ENCODE results near the gene RASSF1.

The RASSF1 gene, protein sequence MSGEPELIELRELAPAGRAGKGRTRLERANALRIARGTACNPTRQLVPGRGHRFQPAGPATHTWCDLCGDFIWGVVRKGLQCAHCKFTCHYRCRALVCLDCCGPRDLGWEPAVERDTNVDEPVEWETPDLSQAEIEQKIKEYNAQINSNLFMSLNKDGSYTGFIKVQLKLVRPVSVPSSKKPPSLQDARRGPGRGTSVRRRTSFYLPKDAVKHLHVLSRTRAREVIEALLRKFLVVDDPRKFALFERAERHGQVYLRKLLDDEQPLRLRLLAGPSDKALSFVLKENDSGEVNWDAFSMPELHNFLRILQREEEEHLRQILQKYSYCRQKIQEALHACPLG

DNA sequence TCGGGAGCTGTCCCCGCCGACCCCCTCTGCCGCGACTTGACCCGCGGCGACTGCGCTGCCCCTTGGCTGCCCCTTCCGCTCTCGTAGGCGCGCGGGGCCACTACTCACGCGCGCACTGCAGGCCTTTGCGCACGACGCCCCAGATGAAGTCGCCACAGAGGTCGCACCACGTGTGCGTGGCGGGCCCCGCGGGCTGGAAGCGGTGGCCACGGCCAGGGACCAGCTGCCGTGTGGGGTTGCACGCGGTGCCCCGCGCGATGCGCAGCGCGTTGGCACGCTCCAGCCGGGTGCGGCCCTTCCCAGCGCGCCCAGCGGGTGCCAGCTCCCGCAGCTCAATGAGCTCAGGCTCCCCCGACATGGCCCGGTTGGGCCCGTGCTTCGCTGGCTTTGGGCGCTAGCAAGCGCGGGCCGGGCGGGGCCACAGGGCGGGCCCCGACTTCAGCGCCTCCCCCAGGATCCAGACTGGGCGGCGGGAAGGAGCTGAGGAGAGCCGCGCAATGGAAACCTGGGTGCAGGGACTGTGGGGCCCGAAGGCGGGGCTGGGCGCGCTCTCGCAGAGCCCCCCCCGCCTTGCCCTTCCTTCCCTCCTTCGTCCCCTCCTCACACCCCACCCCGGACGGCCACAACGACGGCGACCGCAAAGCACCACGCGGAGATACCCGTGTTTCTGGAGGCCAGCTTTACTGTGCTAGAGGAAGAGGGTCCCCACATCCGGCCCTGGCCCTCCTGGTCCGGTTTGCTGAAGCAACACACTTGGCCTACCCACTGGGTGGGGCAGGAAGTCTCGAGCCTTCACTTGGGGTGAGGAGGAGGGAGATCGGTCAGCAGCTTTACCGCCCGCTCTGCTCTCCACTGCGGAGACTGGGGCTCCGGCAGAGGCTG, at the start of gene RASSF1:
RASSF1 (minus strand) TSS at position 389 of the 882 bp plus-strand sequence; CDS start at position 358, 31 bp downstream.
- no peak for DNase-seq (ENCODE audit: low read depth, low spot score)

- no peak for DNase-seq (ENCODE audit: low read depth, low spot score)
These were observed 48.8 kb upstream of the RASSF1 start for GRCh38 chr3:50389414-50389767.

DNA sequence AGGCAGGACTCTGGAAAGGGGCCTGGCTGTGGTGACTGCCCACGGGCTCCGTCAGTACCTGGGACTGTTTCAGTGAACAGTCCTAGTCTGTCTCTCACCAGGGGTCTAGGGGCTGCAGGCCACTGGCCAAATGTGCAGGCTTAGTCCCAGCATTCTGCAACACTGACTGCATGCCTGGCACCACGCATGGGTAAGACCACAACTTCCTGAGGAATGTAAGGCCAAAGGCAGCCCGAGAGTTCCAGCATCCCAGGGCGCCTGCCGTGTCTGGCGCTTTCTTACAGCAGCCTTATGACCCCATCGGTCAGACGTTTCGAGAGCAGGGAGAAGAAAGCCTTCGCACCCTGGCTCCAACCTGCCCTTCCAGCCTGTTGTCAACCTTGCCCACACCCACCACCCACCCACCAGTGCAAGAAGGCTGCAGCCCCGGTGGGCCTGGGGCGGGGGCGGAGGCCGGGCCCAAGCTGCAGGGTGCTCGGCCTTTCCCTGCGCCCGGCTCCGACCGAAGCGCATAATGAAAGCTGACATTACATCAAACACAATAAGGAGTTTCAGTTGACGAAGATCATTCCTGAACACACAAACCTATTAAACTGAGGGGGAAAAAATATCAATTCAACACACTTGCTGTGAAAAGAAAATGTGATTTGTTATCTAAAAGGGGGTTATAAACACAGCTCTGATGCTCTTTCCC, 48.2 kb upstream of the RASSF1 start:
- no peak for DNase-seq (ENCODE audit: low read depth, low spot score)

DNA sequence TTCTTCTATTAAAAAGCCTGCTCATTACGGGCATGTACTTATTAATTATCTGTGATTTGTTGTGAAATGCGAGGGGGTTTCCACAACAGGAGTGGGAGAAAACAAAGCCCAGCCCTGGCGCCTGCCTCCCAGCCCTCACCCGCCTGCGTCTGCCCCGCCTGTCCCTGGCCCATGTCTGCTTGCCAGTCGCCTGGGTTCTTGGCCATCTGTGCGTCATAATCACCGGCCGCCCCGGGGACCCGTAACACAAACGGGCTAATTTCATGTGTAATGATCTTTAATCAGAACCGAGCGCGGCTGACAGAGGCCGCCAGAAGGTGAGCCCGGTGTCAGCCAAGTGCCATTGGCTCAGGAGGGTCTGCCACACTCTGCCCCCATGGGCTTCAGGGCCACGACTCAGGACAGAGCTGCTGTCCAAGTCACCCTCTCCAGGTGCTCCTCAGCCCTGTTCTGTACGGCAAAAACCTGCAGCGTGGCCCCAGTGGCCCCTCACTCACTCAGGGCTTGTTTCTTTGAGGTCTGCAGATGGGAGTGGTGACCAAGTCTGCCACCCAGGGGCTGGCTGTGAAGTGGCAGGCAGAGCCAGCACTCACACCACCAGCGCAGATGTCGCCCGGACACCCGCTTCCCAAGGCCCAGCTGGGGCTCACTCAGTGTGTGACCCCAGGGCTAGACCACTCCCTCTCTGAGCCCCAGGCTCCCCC, 47.5 kb upstream of the RASSF1 start:
- no peak for DNase-seq (ENCODE audit: low read depth, low spot score)

DNA sequence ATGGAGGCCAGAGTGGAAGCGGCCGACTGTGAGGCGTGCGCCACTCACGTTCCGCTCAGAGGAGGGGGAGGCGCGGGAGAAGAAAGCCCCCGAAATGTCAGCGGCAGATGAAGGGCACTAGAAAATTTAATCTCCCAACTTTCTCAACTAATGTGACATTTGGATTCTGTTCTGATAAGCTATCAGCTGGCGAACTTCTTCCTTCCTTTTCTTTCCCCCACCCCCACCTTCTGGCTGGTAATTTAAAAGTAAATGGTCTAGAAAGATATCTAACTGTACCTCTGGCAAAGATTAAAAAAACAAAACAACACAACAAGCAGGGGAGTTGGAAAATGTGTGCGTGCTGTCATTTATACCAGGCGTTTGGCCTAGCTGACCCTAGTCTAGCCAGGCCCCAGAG, 45.1 kb upstream of the RASSF1 start:
- DNase-seq (ENCODE audit: low read depth, low spot score): no peak

GRCh38 chr3:50383750-50384149, 43.1 kb upstream of the RASSF1 start:
- DNase-seq (ENCODE audit: low read depth, low spot score): no peak

- DNase-seq (ENCODE audit: low read depth, low spot score): no peak
These were observed 42.1 kb upstream of the RASSF1 start for GRCh38 chr3:50382722-50383121.

DNA sequence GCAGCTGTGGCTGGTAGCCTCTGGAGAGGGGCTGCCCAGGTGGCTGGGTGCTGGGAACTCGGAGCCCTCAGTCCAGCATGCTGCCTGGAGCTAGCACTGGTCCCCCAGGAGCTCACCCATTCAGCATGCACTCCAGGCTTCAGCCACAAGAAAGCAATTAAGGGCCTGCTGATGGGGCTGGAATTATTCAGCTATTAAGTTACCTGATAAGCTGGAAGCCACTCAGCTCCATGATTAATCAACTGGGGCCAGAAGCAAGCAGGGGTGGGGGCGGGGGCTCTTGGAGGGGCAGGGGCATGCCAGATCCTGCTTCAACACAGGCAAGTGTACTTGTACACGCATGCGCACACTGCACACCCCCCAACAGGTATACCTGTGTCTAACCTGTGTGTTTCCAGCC, 40.7 kb upstream of the RASSF1 start:
- DNase-seq (ENCODE audit: low read depth, low spot score): no peak

DNA sequence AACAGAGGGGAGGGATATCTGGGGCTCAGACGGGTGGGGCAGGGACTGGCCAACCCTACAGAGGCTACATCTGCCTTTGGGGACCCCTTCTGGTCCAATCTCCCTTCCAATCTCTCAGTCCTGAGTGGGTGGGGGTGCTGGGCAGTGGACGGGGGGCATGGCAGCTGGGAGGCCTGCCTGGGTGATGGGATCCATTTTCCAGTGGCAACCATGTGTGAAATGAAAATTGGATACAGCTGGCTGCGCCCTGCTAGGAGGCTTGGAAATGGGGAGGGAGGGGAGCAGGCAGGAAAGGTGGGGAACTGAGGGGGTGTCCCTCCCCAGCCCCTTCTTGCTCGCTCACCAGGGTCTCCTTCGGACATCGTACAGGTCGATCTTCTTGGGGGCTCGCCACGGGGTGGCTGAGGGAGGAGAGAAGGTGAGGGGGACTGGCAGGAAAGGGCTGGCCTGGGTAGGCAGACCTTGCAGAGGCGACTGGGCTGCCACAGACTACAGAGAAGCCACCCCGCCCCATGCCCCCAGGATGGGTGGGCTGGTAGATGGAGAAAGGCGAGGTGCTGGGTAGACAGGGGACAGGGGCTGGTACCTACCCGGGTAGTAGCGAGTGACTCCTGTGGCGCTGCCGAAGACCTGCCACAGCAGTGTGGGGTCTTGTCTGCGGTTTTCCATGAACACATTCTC, 39.9 kb upstream of the RASSF1 start:
- DNase-seq (ENCODE audit: low read depth, low spot score): no peak

GRCh38 chr3:50378757-50379156, 38.1 kb upstream of the RASSF1 start:
- no peak for DNase-seq (ENCODE audit: low read depth, low spot score)

GRCh38 chr3:50378024-50378423, 37.4 kb upstream of the RASSF1 start:
- no peak for DNase-seq (ENCODE audit: low read depth, low spot score)

DNA sequence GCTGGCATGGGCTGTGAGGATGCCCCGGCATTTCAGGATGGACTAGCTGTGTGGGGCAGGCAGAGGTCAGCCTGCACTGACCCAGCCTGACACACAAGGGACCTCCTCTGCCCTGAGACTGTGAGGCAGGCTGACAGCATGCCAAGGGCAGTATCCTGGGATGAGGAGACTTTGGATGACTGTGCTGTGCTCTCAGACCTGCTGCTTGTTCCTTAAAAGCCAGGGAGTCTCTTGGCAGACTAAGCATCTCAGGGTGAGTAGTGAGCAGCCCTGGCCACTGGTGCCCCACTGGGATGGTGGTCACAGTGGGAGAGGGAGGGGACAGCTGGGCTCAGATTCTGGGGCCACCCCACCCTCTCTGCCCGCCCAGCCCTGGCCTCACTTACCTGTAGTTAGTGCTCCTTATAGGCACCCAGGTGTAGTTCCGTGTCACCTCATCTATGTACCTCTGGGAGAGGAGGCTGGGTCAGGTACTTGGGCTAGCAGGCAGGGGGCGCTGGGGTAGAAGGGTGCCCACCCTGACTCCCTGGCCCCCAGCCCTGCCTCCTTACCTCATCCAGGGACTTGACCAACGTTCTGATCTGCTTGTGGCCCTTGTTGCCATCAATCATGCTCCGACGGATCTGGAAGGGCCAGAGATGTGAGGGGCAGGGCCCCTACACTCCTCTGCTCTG, 34.8 kb upstream of the RASSF1 start:
- no peak for DNase-seq (ENCODE audit: low read depth, low spot score)

- DNase-seq (ENCODE audit: low read depth, low spot score): no peak
These were observed 34.0 kb upstream of the RASSF1 start for GRCh38 chr3:50374363-50375257.

DNA sequence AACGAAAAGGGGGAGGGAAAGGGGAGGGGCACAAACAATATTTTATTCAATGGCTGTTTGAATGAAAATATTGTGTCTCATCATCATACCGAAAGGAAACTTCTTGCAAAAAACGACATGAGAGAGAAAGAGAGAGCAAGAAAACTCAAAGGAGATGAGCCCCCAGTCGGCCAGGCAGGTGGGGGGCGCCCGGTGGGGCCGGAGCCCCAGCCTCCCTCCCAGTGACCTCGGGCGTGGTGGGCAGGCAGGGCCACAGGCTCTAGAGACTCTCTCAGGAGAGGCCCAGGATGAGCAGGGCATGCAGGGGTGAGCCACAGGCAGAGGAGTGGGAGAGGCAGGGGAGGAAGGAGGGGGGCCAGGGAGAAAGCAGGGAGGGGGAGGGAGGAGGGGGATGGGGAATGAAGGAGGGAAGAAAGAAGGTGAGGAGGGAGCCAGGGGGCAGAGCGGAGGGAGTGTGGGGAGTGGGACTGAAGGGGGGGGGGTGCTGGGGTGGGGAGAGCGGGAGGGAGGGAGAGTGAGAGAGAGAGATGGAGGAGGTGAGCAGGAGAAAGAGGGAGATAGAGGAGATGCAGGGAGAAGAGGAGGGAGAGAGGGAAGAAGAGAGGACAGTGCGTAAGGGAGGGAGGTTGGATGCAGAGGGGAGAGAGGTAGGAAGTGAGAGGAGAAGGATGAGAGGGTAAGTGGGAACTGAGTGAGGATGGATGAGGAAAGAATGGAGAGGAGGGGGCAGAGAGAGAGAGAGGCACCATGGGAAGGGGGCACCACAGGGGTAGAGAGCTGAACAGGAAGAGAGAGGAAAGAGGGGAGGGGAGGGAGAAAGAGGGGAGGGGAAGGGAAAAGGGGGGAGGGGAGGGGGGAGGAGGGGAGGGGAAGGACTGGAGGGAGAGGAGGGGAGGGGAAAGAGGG, 32.8 kb upstream of the RASSF1 start:
- DNase-seq (ENCODE audit: low read depth, low spot score): no peak

DNA sequence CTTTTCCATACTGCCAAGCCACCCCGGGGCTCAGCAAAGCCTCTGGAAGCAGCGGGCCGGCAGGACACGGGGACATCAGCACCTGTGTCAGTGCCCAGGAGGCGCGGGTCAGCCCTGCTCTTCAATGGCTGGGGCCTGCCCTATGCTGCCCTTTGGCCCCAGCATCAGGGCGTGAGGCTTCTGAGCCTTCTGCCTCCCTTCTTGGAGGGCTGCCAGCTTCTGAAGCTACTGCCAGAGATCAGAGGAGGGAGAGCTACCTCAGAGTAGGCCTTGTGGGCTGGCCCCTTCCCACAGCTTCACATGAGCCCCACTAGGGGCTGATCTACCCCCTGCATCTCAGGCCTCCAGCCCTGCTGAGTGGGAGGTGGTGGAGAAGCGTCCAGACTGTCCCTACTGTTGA, 31.7 kb upstream of the RASSF1 start:
- no peak for DNase-seq (ENCODE audit: low read depth, low spot score)

- no peak for DNase-seq (ENCODE audit: low read depth, low spot score)
These were observed 30.6 kb upstream of the RASSF1 start for GRCh38 chr3:50371133-50371685.

DNA sequence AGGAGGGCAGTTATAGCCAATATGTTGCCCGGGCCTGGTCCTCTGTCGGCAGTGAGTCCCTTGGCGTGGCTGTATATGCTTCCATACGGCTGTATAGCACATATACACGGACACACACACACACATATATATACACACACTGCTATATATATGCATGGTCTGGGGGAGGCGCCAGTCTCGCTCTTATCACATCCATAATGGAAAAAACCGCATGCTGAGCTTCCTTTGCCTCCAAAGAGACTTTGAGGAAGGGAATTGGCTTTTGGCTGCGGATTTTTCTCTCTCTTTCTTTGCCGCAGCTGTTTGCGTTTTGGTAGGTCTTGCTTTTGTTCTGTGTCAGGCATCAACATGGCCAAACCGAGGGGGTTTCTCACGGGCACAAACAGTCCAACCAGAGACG, 30.0 kb upstream of the RASSF1 start:
- no peak for DNase-seq (ENCODE audit: low read depth, low spot score)

- DNase-seq (ENCODE audit: low read depth, low spot score): no peak
These were observed 28.5 kb upstream of the RASSF1 start for GRCh38 chr3:50369012-50369670.
